Activated naive CD4-positive, alpha-beta T cell (primary cell): Measurements from ENCODE around the gene SLC25A26.

Source experiments
- DNase-seq, 4 experiments: peaks; one replicate each; lab custom pipeline; 2025; lab: John Stamatoyannopoulos, UW

Gene SLC25A26

DNA sequence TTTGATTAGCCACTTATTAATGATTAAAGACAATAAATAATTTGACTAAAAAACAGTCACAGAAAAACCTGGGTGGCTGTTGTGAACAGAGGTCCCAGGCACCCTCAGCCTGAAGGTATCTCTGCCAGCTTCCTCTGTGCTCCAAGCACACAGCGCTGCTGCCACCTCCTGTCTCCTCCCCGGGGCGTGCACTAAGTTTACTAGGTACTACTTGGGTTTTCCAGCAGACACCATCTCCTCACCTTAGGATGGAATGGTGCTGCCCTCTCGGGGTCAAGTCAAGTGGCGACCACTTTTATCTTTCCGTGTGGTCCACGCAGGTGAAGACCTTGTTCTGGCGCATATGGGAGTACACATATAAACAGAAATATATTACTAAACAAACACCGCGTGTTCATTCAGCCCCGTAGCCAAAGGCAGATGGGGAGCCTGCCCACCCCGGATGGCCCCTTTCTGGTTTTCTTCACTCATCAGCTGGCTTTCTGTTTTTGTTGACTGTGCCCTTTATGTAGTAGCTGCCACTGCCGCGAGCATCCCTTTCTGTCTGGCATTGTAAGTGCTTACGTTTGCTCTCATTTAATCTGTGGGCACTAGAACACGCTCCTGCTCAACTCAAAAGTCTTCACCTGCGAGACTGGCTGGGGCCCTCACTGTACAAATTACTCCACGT, 152.0 kb downstream of the SLC25A26 start:
- DNase-seq = peak in 2 of 4 experiments; percentile 8 to 9

DNA sequence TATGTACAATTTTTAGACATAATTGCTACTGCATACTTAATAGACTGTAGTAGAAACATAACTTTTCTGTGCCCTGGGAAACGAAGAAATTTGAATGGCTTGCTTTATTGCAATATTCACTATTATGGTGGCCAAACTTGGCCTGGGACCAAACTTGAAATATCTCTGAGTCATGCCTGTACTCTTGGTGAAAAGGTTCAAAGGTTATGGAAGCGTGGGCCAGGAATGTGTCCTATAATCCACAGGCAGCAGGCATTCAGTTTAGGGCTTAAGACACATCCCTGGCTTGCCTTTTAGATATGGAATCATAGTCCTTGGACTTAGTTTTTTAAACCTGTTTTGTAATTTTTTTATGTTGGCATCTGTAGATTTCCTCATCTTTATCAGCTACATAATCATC, 155.8 kb downstream of the SLC25A26 start:
- no peak for DNase-seq

DNA sequence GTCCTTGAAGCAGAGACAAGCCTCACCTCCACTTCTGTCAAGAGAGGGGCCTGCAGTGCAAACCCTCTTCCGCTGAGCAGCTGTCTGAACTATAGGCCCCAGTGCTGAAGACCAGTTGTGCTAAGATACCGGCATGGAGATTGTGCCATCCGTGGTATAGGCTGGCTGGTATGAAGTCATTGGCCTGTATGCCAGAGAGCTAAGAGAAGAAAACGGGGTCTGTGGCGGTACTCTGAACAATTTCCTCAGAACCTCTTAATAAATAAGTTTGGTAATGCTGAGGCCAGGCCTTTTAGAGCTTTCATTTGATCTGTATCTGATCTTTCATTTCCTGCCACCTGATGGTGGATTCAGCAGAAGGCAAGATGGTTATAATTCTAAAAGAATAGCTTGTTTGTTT, 157.0 kb downstream of the SLC25A26 start:
- no peak for DNase-seq

DNA sequence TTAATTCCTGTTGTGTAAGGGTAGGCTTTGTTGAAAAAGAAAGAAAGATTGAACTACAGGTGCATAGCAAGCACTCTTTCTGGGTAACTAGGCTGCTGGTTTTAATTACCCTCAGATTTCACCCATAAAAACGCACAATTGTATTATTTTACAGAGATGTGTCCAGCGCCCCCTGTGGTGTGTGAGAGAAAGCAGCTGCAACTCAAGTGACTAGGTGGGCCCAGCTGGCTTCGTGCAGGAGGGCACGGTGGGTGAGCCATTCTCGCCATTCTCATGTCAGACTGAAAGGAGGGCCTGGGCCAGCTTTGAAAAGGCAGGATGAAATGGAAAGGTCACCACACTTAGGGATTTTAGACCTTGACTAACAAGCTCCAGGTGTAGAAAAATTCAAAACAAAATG, 157.5 kb downstream of the SLC25A26 start:
- DNase-seq = no peak

DNA sequence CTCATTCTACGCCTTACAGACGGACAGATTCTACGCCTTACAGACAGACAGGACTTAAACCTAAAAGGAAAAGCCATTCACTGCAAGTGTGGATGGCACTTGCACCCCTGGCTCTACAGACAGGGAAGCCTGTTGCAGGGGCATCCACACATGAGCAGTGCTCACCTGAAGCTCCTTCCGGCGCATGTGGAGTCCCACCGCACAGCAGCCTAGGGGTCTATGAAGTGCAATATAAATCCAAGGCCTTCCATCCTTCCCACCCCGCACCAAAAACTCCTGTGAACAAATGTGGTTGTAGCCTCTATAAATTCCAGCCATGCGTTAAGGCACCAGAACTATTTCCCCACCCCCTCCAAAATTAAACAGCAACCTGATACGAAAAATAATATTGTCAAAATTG, 158.8 kb downstream of the SLC25A26 start:
- DNase-seq = no peak

DNA sequence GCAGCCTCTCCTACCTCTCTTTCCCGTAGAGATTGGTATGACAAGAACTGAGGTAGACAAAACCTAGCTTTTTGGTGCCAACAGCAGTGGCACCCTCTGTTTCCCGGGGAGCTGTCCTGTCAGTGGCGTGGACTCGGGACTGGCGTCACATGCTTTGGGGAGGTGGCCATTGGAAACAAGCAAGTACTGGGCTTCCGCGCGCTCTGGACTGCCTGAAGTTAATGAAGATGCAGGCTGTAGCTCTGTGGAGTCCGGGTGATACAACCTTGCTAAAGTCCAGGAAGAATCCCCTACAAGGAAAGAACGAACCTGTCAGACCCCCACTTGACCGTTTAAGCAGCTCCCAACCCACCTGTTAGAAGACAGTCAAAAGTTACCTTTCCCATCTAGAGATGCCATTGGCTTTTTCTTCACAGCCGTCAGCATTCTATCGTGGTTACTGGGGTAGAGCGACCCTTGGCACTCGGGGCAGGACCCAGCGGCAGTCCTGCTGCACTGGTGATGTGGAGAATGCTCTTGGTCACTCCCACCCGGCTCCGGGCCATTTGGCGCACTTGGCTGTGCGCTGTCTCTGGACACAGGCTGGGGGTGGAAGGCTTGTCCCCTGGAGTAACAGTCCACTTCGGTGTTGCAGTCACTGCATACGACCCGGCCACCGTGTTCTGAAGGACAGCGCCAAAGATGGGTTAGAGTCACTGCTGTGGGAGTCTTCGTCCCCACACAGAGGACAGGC, 159.6 kb downstream of the SLC25A26 start:
- no peak for DNase-seq

DNA sequence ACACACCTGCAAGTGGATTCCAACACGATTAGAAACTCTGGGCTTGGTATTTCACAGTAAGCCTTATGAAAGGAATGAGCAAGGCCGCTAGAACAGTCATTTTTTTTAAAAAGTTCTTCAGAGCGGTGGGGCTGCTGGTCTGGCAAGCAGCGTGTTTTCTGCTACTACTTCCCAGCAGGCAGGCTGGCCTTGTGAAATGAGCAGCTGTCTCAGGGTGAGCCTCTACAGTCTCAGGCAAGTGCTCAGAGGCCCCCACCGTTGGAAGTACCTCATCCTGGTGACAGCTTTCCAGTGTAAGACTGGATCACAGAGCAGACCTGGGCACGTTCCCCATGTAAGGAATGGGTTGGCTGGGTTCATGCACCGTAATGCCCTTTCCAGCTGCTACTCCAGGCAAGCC, 160.8 kb downstream of the SLC25A26 start:
- DNase-seq = no peak

DNA sequence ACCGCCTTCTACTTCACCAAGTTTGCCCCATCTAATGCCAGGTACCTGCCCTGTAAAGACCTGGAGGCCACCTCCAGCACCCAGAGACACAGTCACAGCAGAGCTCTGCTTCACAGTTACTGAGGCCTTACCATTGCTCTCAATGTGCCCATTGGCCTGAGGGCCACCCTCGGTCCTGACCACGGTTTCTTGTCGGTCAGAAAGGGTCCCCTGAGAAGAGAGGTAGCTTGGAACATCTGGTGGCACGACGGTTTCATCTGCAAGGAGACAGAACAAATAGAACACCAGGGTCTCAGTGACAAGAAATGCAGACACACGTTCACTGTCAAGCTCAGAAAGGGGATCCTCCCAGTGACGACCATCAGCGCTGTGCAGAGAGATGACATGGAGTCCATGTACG, 161.3 kb downstream of the SLC25A26 start:
- no peak for DNase-seq

DNA sequence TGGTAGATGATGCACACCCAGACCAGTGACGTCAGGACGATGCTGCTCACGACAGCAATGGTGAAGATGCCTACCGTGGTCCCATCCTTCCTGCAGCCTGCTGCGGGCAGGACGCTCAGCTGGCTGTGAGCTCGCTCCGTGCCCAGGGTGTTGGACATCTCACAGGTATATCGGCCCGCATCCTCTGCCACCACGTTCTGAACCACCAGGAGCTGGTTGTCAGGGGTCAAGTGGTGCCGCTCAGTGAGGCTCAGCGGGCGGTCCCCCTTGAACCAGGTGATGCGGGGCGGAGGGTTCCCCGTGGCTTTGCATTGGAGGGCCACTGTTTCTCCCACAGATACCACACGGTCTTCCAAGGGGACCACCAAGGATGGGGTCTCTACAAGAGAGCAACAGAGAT, 162.2 kb downstream of the SLC25A26 start:
- no peak for DNase-seq

DNA sequence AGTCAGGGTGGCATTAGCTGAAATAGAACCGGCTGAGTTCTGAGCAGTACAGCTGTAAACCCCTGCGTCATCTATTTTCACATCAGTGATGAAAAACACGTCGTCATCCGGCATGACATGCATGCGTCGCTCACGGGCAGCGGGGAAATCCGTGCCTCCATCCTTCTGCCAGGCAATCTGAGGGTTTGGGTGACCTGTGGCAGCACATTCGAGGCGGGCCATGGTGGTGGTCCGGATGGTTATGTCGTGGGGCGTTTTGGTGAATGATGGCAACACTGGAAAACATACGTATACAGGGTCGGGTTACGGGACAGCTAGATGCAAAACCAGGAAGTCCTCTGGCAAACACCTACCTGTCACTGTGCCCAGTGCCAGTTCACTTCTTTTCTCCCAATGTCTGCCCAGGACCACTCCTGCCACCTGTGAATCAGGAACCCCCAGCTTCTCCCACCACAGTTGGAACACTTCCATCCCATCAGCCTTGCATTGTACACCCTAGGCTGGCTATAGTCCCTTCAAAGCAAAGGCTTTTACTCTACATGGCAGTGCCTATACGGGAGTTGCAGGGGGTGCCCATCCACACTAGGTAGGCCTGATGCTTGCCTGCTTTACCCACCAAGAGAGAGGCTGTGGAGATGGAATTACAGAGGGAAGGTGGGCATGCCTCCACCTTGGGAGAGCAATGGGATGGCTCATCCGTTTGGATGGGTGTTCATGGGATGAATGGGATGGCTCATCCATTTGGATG, 163.4 kb downstream of the SLC25A26 start:
- DNase-seq = no peak

DNA sequence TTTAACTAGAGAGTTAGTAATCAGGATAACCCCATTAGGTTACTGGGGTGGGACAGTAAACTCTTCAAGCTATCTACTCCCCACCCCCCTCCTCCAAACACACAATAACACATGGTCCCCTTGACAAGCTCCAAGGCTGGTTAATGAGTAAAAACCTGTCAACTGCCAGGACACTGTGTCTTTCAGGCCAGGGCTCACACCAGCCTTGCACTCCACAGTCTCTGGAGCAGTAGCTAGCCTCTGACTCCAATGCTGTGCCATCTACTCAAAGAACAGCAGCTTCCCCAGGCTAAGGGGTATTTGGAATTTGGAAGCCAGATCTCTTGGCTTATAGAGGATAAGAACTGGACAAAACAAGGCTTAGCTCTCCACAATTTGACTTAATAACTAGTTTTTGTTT, 164.3 kb downstream of the SLC25A26 start:
- no peak for DNase-seq

DNA sequence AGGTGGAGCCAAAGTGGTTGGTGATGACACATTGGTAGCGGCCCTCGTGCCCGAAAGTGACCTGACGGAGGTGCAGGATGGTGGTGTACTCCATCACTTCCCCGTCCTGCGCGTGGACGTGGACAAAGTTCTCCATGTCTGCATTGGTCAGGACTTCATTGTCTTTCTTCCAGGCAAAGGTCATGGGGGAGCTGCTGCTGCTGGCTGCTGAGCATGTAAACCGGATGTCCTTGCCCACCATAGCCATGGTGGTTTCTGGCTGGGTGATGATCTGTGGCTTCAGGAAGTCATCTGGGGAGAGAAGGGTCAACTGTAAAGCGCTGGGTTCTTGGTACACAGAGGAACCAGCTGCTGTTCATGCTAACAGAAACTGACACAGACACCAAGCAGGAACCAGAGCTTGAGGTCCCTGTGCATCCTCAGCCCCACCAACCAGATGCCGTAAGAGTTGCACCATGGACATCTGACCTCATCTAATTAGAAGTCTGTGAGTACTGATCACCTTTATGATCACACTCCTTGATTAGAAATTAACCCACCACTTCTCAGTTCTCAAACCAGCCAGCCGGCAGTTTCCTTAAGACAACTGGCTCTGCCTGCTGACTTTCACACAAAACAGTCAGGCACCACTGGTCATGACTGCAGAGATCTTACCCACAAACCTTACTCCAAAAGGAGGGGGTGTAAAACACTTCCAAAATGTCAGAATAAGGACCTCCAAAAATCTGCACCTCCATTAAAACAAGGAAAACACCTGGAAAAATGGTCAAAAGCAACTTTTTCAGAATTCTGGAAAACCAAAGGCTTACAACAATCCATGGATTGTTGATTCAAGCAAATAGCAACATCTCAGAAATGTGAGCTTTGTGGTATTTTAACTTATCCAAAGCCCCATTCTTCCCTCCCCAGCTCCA, 165.5 kb downstream of the SLC25A26 start:
- no peak for DNase-seq

DNA sequence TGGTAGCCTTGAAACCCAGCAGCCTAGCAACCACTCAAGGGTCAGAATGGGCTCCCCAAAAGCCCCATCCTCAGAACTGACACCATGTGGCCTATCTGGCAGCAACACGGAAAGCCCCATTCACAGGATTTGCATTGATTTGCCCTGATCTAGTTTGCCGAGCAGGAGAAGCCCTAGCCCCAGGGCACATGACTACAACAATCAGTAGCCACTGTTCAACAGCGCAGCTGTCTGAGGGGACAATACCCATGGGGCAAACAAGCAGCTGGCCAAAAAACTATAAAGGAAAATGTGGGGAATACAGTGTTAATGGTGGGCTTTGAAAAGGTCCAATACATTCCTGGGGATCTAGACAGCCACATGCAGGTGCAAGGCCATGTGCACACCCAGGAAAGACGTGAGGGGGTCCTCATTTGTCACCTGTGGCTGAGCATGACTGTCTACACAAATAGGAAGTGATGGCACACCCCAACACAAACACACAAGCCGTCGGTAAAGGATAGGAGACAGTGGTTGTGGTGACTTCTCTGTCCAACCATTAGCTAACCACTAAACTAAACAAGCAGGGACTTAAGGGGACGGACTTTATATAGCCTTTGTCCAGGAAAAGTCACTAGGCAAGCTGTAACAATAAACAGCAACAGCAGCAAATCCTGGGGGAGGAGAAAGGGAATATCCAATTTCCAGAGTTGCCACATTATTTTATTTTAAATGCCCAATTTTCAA, 166.3 kb downstream of the SLC25A26 start:
- DNase-seq = no peak

DNA sequence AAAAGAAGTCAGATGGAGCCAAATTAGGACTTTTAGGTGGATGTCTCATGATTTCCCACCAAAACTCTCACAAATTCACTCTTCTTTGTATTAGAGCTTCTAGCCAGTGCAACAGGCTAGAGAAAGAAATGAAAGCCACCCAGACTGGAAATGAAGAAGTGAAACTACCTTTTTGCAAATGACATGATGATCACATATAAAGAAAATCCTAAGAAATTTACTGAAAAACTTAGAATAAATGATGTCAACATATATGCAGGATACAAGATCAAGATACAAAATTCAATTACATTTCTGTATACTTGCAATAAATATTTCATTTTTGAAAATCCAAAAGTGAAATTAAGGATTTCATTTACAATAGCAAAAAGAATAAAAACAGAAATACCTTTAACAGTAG, 169.2 kb downstream of the SLC25A26 start:
- DNase-seq = no peak

DNA sequence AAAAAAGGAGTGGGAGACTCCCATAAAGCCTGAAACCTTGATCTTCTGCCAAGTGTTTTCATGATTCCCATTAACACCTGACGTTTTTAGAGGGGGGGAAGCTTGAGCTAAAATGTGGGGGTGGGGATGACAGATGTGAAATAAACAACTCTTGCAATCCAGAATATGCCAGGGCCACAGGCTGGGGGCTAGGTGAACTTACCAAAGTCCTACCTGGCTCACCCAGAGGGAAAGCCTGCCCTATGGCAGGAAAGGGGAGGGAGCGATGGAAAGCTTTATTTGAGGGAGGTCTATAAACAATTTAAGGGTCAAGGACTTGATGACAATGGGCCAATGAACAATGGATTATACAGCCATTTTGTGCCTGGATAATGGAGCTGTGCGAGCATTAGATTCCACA, 171.7 kb downstream of the SLC25A26 start:
- DNase-seq = no peak

DNA sequence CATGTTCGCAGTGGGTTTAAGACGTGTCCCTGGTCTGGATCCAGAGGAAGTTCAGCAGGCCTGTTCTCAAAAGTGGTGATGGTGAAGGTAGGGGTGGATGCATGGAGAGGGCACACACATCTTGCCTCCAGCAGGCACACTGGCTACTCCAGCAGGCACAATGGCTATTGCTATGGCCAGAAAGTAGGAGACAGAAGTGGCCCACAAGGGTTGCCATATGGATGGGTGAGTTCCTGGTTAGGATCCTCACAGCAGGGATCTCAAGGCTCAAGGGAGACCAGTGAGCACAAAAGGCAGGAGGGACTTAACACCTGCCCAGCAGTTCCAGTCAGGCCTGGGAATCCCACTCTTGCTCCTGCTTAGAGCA, 172.1 kb downstream of the SLC25A26 start:
- DNase-seq = no peak

DNA sequence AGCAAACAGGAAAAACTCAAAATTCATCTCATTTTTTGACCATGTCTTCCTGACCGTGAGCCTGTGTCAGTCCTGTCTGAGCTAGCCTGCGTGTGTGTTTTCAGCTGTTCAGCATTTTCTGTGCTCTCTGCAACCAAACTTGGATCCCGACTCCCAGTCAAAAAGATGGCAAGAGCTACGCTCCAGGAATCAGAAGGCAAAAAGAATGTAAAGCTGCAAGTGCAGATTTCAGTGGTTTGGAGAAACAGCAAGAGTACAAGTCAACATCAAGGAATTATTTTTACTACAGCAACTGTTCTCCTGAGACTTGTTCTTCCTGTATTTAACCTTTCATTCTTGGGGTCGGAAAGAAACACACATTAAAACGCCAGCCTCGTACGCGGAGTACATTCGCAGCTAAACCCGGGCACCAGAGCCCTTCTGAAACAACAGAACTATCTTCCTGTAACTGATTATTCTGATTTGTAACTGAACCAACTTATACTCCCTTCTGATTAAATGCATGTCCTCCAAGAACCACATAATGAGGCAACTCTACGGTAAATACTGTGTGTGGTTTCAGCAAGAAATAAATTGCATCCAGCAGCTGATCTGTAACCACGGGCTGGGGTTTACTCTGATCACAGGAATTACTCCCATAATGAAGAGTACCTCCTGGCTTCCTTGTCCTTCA, 172.7 kb downstream of the SLC25A26 start:
- no peak for DNase-seq

DNA sequence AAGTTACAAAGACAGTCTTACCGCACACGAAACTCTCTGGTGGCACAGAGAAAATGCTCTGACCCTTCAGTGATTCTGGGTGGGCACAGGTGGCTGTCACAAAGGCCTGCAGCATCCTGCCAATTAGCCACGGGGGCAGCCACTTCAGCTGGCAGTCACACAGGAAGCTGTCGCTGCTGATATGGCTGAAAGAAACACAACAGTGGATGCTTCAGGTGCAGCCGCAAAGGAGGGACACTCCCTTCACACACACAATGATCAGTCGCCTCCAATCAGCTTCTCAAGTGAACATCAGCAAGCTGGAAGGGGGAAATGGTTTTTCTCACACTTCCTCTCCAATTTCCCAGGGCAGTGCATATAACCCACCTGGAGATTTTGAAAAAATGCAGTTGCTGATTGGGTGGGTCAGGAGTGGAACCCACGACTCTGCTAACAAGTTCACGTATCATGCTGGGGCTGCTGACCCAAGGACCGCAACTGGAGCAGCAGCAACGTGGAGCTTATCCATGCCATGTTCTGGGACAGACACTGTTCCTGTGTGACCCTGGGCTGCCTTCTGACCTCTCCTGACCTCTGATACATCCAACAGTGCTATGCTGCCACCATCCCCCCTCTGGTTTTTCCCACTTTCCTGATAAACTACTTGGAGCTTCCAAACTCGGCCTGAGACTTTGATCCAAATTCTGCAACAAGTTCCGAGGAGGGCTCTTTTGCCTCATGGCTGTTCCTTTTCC, 173.4 kb downstream of the SLC25A26 start:
- peak in 2 of 4 experiments; percentile 26 to 29 for DNase-seq

DNA sequence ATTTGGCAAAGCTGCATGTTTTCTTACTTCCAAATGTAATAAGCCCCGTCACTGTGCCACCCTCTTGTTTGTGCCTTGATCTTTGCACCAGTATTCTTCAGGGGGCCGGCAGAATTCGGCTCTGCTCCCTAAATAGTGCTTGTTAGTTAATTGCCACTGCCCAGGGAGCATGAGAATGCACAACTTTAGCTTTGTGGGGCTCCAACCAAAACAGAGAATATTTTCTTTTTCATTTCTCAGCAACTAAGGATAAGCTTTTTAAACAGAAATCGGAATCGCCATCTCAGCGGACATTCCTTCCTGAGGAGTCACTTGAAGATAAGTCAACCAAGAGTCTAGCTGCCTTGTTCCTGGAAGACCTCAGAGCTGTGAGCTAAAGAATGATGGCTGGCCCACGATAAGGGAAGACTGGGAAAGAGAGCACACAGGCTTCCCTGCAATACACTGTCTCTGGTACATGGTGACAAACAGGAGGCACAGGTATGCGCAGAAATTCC, 174.0 kb downstream of the SLC25A26 start:
- no peak for DNase-seq

DNA sequence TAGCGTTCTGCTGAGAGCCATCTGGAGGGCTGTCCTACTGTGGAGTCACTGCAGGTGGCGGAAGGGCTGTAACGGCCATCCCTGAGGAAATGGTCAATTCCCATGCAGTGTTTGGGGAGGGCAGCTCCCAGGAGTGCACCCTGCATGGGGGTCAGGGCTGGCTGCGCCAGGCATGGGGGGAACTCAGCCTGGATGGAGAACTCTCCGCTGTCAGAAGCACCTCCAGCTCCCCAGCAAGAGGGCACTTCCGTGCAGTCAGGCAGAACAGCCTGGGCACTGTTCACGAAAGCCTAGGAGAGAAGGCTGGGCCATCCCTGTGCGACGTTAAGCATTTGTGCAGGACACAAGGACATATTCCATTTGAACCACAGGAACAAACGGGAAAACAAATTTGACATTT, 174.8 kb downstream of the SLC25A26 start:
- no peak for DNase-seq
